ENCODE measurements around the gene FKBP14. TPM values are rescaled to one million over a fixed set of nuclear protein-coding genes. Genes with fewer than 3 reads are reported as not detected.
A peak's percentile ranks its signal among the peaks of the same experiment; 100 is the strongest.

Gene FKBP14, protein sequence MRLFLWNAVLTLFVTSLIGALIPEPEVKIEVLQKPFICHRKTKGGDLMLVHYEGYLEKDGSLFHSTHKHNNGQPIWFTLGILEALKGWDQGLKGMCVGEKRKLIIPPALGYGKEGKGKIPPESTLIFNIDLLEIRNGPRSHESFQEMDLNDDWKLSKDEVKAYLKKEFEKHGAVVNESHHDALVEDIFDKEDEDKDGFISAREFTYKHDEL
- total RNA-seq (10 to 100 TPM in 6 of 9 donors, 1 to 10 TPM in 3; 3.7 to 35.0 (median 14.5) TPM), polyA plus RNA-seq (10 to 100 TPM in 1 of 3 donors, 1 to 10 TPM in 2; 2.0 to 28.2 (median 2.5) TPM)
- long read RNA-seq, donor 1, full-length matches to known transcripts: 3 of 3 reads
- long read RNA-seq, donor 1, partial matches to known transcripts: 0 of 3 reads
- long read RNA-seq, donor 1, other reads (novel, unspliced or antisense): 0 of 3 reads
- long read RNA-seq, donor 2, full-length matches to known transcripts: 2 of 2 reads
- long read RNA-seq, donor 2, partial matches to known transcripts: 0 of 2 reads
- long read RNA-seq, donor 2, other reads (novel, unspliced or antisense): 0 of 2 reads
- long read RNA-seq, donor 3, full-length matches to known transcripts: 7 of 7 reads
- long read RNA-seq, donor 3, partial matches to known transcripts: 0 of 7 reads
- long read RNA-seq, donor 3, other reads (novel, unspliced or antisense): 0 of 7 reads
- long read RNA-seq, donor 4, full-length matches to known transcripts: 8 of 8 reads
- long read RNA-seq, donor 4, partial matches to known transcripts: 0 of 8 reads
- long read RNA-seq, donor 4, other reads (novel, unspliced or antisense): 0 of 8 reads
- long read RNA-seq, donor 5, full-length matches to known transcripts: 4 of 5 reads
- long read RNA-seq, donor 5, partial matches to known transcripts: 0 of 5 reads
- long read RNA-seq, donor 5, other reads (novel, unspliced or antisense): 1 of 5 reads
- long read RNA-seq, donor 6, full-length matches to known transcripts: 4 of 5 reads
- long read RNA-seq, donor 6, partial matches to known transcripts: 0 of 5 reads
- long read RNA-seq, donor 6, other reads (novel, unspliced or antisense): 1 of 5 reads
- long read RNA-seq, donor 7, full-length matches to known transcripts: 4 of 4 reads
- long read RNA-seq, donor 7, partial matches to known transcripts: 0 of 4 reads
- long read RNA-seq, donor 7, other reads (novel, unspliced or antisense): 0 of 4 reads
- long read RNA-seq, donor 8, full-length matches to known transcripts: 6 of 6 reads
- long read RNA-seq, donor 8, partial matches to known transcripts: 0 of 6 reads
- long read RNA-seq, donor 8, other reads (novel, unspliced or antisense): 0 of 6 reads
- long read RNA-seq, donor 9, full-length matches to known transcripts: 1 of 1 reads
- long read RNA-seq, donor 9, partial matches to known transcripts: 0 of 1 reads
- long read RNA-seq, donor 9, other reads (novel, unspliced or antisense): 0 of 1 reads
- long read RNA-seq, donor 10, full-length matches to known transcripts: 1 of 1 reads
- long read RNA-seq, donor 10, partial matches to known transcripts: 0 of 1 reads
- long read RNA-seq, donor 10, other reads (novel, unspliced or antisense): 0 of 1 reads

DNA sequence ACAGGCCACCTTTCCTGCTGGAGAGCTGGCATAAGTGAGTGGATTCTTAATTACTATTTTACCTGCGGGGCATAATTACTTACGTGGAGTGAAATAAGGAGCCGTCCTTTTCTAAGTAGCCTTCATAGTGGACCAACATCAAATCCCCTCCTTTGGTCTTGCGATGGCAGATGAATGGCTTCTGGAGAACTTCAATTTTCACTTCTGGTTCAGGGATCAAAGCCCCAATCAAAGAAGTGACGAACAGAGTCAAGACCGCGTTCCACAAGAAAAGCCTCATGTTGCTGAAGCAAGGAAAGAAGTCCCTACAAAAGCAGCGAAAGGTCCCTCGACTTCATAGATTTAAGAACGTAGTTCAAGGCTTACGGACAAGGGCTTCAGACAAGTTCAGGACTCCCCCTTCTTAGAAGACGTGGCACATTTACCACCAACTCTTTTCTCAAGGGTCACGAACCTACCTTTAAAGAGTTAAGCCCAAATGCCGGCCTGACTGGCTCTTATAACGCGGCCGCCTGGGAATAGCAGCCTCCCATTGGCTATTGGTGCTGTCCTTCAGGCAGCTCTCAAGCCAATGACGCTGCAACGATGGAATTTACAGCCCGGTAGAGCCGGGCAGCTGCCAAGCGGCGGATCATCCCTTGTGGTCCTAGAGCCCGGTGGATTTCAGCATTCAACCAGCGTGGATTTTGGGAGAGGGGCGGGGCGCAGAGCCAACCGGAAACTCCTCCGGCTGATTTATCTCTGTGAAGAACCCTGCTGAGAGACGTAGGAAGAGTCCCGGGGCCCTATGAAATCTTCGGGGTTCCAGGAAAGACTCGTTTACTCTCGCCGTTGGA lies at the start of gene FKBP14:
TSS of gene FKBP14 (minus strand) at position 474 of the 836 bp plus-strand sequence. CDS start at position 280, 194 bp downstream.
- Histone ChIP-seq H3K4me1 (replicated peaks in 1 of 2) (peaks cover 15 to 23% of the 10 kb centered on the region in 2 donors), H3K9me3 (replicated peaks in 1 of 3) (no peaks in the 10 kb centered on the region), H3K4me3 (peak within 1 kb of the TSS; percentile 36 to 75 (median 54)), H3K27me3 (no peaks in the 10 kb centered on the region), H3K27ac (peak within 1 kb of the TSS; percentile 64 to 92 (median 89)), H3K36me3 (replicated peaks in 1 of 2) (no peaks in the 10 kb centered on the region)
- 0 to 1% (median 0%) methylated on average over 16 to 35 of the region's 35 CpGs for WGBS, 4 donors
- DNase-seq: peak; percentile 98 to 100 (median 99)
- intact Hi-C loops (cut with DNase I): no loop called here
- TF ChIP-seq, protein P1, sequence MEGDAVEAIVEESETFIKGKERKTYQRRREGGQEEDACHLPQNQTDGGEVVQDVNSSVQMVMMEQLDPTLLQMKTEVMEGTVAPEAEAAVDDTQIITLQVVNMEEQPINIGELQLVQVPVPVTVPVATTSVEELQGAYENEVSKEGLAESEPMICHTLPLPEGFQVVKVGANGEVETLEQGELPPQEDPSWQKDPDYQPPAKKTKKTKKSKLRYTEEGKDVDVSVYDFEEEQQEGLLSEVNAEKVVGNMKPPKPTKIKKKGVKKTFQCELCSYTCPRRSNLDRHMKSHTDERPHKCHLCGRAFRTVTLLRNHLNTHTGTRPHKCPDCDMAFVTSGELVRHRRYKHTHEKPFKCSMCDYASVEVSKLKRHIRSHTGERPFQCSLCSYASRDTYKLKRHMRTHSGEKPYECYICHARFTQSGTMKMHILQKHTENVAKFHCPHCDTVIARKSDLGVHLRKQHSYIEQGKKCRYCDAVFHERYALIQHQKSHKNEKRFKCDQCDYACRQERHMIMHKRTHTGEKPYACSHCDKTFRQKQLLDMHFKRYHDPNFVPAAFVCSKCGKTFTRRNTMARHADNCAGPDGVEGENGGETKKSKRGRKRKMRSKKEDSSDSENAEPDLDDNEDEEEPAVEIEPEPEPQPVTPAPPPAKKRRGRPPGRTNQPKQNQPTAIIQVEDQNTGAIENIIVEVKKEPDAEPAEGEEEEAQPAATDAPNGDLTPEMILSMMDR (IDR thresholded peaks at IDR 0.05): no peak
- TF ChIP-seq POLR2A (IDR thresholded peaks at IDR 0.05): peak in 1 of 2 donors; percentile 61

DNA sequence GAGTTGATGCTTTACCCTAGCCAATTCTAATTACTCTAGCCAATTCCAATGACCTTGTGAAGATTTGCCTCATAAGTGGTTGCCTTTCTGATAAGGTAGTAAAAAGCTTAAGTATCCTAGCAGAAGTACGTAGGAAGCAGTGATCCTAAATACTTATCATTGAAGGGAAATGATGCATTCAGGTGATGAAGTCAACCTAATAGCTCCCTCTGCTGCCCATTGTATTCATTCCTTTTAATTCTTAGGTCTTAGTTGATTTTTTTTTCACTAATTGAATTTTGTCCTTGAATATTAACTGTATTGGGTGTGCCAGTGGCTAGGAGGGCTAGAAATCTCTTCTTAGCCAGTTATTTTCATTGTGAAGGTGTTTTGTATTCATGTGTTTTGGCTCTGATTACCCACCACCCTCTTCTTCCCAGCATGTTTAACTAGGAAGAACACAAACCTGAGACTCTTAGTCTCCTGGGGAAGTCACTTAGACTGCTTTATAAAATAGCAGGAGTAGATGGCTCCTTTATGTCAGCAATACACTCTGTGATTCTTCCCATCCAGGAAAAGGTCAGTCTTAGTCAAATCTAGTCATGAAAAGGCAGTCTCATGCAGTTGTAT lies 48.0 kb upstream of the FKBP14 start:
- 24 to 40% (median 35%) methylated on average over 1 of the region's 1 CpG for WGBS, 4 donors
- intact Hi-C loops (cut with DNase I): no loop called here
- H3K27me3 ChIP-seq: no peaks in the 10 kb centered on the region
- TF ChIP-seq POLR2A (IDR thresholded peaks at IDR 0.05): no peak
- TF ChIP-seq, protein P1 (IDR thresholded peaks at IDR 0.05): peak in 5 of 6 experiments; percentile 11 to 53 (median 48)
- DNase-seq: no peak
- H3K36me3 ChIP-seq (replicated peaks in 1 of 2): no peaks in the 10 kb centered on the region
- H3K4me3 ChIP-seq: no peak overlapping the region
- H3K4me1 ChIP-seq (replicated peaks in 1 of 2): no peaks in the 10 kb centered on the region
- no peak overlapping the region for H3K27ac ChIP-seq
- no peaks in the 10 kb centered on the region for H3K9me3 ChIP-seq (replicated peaks in 1 of 3)

DNA sequence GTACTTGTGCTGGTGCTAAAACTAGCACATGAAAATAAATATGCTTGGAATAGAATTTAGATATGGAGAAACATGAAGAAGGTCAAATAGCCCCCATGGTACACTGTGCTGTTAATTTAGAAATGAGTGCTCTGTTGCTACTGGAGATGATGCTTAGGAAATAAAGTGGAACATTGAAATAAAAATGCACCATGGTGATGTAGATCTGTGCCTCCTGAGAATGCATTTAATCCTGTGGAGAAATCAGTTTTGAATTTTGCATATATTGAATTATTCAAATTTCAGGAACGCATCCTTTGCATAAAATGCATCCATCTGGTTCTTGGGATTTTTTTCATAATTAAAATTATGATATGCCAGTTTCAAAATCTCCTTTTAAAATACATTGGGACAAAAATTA lies 46.2 kb upstream of the FKBP14 start:
- Histone ChIP-seq H3K27me3 (no peaks in the 10 kb centered on the region), H3K4me1 (replicated peaks in 1 of 2) (no peaks in the 10 kb centered on the region), H3K4me3 (no peak overlapping the region), H3K27ac (no peak overlapping the region), H3K36me3 (replicated peaks in 1 of 2) (no peaks in the 10 kb centered on the region), H3K9me3 (replicated peaks in 1 of 3) (no peaks in the 10 kb centered on the region)
- no peak for DNase-seq
- TF ChIP-seq, protein P1 (IDR thresholded peaks at IDR 0.05): no peak
- TF ChIP-seq POLR2A (IDR thresholded peaks at IDR 0.05): no peak
- intact Hi-C loops (cut with DNase I): no loop called here
- 97 to 100% (median 100%) methylated on average over 1 of the region's 1 CpG for WGBS, 4 donors

All from adrenal gland (tissue), 19 donors.